Activated CD8-positive, alpha-beta memory T cell treated with anti-CD3 and anti-CD28 coated beads for 24 hours (primary cell): ENCODE measurements around the gene RAI1.

Source experiments
- DNase-seq: peaks from one replicate; pipeline ENCODE4 v3.0.0-alpha.2; 2020

The RAI1 gene

DNA sequence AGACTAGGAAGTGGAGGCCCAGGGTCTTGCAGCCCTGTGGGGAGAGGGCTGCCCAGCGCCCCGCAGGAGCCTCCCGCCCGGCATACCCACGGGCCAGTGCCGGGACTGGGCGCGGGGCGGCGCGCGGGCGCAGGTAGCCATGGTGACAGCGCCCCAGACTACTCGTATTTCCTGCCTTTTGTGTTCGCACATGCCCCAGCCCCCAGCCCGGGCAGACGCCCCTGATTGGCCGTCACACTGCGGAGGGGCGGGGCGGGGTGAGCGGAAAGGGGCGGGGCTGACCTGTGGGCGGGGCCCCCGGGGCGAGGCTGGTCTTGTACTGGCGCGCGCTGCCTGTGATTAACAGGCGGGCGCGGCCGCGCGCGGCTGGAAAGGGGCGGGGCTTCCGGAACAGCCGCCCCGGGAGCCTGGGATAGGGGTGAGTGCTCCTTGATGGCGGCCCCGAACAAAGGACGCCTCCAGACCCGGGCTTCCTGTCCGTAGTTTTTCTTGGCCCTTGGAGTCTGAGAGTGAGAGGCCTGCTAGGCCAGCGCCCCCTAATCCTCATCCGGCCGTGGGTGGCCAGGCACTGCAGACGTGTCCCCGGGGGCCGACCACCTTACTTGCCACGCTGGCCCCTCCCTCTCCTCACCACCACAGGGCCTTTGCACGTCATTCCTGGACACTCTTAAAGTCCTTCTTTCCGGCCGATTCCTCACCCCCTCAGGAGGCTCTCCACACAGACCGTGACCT is 71.0 kb downstream of the RAI1 start:
- DNase-seq: peak; percentile 98

DNA sequence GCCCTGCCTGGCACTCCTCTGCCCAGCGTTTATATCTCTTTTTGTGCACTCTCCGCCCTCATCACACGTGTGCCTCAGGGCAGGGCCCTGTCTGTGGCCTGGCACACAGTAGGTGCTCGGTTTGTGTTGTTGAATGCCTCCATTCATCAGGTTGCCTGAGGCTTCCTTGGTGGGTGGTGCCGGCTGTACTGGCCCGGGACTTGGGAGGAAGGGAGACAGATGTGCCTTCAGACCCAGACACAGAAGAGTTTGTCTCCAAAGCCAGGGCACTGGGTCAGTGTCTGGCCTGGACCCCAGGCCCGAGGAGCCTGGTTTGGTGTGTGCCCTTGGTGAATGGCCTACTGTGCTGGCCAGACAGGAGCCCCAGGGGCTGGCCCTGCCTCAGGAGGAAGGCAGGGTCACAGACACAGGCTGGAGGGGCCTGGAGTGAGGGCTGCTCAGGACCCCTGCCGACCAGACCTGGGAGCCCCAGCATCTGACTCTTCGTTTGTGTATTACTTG is 71.6 kb downstream of the RAI1 start:
- DNase-seq: no peak

DNA sequence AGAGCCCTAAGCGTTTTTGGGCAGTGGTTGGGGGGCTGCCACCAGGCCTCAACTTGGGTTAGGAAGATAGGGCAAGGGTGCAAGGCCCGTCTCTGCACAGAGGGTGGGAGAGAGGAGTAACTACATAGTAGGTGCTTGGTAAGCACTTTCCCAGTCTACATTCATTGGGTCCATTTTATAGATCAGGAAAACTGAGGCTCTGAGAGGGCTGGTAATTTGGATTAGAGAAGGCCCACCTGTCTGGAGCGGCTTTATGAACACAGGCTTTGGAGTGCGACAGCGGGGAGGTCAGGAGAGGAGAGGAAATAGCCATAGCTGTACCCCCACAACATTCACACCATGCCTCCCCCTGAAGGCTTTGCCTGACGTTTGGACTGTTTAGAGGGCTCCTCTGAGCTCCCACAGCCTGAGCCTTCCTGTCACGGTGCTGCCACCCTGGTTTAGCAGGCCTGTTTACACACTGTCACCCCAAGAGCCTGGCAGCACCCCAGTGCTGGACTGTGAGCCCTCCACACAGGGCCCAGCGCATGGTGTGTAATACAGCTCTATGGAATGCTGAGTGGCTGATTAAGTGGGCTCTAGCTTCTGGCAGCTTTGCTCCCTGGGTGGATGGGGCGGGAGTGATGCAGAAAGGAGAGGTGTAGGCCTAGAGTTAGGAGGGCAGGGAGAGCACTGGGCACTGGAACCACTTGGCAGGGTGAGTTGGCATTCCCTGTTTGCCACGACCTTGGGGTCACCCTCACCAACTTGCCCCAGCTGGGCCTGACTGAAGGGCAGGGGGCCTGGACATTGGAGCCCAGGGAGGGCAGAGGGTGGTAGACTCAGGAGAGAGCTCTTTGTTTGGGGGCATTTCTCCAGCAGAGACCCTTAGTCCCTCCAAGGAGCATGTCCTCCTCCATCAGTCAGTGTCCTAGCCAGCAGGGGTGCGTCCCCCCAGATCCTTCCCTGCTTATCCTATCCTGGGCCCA is 73.7 kb downstream of the RAI1 start:
- no peak for DNase-seq

DNA sequence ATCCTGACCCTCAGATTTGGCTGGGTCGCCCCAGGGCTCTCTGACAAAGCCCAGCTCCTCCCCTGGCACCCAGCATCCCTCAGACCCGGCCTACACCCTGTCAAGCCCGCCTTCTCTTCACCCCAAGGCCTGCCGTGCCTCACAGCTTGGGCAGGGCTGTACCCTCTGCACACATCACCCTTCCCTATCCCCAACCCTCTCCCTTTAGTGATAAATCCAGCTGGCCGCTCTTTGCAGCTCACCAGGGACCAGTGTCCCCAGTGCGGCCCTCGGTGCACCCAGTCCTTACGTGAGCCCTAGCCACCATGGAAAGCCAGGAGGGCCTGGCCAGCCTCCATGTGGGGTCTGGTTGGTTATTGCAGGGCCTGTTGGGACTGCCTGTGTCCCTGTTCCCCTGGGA is 74.5 kb downstream of the RAI1 start:
- DNase-seq: no peak

DNA sequence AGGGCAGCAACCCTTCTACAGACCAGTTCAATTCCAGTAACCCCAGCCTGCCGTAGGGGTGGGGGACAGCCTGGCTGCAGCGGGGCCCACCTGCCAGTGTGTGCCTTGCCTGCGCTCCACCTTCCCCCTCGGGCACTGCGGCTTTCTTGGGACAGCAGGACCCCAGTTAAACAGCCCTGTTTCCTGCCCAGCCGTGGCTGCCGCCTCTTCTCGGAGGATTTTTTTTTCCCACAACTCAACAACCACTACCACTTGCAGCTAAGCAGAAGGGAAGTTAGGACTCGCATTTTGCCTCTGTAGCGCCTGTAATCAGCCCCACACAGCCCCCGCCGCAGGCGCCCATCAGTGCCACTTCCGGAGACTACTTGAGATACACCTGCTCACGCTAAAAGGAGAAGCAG is 76.1 kb downstream of the RAI1 start:
- no peak for DNase-seq

DNA sequence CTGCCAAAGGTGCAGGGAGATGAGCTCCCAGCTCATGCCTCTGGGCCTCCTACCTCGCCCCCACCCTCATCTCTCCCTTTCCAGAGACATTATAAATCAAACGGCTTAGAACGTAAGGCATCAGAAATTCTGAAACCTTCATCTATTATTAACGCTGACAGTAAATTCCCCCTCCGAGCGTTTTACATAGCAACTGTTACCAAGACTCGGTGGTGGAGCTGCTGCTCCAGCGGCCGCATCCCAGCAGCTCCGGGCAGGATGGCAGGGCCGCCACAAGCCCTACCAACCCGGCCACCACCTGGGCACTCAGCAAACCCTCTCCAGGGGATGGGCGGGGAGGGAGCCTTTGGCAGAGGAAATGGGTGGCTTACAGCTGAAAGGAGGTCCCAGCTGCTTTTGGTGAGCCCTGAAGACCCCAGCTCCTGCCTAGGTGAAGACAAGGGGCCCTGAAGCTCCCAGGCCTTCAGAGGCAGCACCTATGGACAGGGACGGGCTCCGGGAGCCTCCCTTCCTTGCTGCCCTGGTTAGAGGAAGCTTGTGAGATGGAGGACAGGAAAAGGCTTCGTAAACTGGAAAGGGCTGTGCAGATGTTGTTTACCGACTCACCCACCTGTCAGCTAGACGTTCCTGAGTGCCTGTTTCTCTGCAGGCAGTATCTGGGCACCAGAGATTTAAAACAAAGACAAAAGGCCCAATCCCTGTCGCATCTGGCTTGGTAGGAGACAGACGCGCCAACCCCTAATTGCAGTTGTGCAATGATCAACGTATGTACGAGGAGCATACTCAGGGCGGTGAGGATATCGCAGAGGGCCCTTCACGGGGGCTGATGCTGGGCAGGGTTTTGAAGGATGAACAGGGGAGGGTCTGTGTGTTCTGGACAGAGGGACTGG is 76.9 kb downstream of the RAI1 start:
- DNase-seq: no peak

DNA sequence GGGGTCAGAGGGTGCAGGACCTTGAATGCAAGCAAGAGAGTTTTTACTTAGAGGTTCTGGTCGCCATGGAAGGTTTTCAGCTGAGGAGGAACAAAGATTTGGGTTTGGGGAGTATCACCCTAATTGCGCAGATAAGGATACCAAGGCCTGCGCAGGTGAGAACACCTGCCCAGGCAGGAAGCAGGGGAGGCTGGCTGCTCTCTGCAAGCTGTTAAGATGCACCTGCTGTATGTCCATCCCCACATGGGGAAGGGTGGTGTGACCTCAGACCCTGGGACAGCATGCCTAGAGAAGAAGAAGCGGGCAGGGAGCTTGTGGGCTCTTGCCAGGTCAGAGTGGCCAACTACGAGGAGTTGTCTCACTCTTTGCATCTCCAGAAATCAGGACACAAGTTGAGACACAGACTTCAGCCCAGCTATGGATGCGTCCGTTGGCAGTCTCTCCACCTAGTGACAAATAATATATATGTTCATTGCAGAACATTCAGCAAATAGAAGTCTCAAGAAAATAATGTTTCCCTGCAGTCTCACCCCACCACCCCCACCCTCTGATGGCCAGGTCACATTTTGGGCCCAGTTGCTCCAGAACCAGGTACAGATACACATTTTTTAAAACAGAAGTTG is 77.8 kb downstream of the RAI1 start:
- no peak for DNase-seq

DNA sequence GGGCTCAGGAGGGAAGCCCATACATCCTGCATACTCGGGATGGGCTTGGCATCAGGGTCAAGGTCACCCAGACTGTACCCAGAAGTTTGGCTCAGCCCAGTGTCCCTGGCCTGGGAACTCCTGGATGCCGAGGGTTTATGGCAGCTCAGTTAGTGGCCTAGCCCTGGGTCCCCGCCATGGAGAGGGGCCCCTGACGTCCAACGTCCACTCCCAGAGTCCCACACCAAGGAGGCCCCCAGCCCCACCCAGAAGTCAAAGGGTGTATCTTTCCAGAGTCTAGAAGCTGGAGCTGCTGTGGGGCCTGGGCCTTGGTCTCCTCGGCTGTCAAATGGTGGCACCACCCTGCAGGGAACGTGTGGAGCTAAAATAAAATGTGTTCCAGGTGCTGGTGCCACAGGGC is 79.1 kb downstream of the RAI1 start:
- DNase-seq: no peak

DNA sequence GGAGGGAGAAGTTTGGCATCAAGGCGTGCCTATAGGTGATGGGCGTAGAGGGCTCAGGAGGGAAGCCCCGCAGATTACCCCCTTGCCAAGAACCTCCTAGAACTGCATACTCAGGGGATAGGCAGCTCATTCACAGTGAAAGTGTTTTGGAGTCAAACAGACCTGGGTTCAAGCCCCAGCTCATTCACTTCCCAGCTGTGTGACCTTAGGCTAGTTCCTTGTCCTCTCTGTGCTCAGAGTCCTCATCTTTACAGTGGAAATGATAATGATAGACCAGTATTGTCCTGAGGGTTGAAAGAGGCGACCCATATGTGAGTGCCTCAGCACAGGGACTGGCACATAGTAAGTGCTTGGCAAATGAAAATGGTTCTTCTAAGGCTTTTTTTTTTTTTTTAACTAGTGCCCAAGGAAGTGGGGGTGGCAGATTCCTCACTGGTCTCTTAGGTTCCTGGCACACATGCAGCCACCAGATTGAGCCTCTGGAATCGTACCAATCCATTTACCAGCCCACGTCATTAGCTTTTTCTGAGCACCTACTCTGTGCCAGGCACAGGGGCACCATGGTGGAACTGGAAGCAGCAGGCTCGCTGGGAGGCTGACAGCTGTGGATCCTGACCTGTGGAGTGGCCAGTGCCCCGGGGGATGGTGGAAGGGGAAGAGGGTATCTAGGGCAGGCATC is 79.8 kb downstream of the RAI1 start:
- DNase-seq: no peak

DNA sequence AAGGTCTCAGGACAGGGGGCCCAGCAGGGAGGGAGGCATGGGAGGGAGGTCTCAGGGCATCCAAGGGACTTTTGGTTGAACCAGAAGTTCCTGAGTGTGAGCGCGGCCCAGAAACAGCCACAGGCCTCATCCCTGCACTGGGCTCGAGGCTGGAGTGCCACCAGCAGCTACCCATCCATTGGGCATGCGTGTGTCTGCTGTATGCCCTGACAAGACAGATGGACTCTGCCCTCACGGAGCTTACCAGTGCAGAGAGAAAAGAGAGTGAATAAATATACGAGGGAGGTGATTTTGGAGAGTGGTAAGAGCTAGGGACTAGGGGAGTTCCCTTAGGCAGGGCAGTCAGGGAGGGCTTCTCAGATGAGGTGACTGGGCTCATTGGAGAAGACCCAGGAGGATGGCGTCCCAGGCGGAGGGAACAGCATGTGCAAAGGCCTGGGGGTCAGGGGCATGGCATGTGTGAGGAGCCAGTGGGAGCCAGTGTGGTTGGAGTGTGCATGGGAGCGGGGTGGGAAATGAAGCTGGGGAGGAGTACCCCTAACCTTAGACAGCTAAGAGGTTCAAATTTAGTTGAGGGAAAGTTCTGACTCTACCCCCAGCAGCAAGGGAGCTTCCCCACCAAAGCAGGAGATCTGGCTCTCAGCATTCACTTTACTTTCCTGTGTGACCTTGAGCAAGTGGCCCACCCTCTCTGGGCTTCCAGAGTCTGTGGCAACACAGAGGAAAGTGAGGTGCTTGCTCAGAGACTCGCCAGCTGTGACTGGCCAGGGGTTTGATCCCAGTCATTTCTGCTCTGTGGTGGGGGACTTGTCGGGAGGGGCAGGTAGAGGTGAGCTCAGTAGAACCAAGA is 80.9 kb downstream of the RAI1 start:
- no peak for DNase-seq

DNA sequence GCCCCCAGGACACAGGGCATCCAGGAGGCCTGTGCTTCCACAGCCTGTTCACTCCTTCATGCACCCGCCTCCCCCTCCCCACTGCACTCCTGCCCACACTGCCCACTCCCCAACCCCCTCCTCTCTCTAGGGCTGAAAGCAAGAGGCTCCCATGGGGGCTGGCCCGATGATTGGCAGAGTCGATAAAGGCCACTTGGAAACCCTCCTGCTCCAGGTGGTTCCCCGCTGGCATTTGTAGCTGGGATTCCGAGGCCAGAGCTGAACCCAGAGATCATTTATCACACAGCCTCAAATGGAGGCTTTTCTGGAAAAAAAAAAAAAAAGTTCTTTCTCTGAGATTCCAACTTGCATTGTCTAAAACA is 81.5 kb downstream of the RAI1 start:
- DNase-seq: no peak

DNA sequence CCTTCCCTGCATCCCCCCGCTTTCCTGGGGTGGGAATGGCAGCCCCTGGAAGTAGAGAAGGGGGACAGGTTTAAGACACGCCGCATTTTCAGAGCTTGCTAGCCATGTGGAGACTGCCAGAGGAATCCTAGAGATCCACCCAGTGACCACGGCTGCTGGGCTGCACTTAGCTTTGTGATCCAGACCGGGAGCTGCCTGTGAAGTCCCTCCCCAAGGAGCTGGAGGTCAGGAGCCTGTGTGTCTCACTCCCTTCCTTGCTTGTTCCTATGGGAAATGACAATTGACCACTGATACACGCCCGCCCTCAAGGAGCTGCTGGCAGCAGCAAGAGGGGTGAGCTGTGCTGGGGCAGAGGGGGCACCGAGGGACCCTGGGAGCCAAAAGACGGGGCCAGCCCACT is 81.9 kb downstream of the RAI1 start:
- no peak for DNase-seq

DNA sequence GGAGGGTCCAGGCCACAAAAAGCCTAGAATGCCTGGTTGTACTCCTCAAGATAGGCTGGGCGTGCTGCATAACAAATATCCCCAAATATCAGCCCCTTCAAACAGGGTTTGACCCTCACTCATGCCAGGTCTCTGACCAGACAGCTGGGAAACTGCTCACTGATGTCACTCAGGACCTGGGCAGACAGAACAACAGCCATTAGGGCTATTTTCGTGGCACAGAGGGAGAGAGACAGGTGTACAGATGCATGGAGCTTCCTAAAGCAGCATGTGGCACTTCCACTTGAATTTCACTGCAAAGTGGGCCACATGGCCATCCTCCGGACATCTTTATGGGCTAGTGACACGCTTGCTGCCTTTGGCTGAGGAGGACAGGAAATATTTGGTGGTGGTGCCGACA is 82.5 kb downstream of the RAI1 start:
- DNase-seq: no peak

DNA sequence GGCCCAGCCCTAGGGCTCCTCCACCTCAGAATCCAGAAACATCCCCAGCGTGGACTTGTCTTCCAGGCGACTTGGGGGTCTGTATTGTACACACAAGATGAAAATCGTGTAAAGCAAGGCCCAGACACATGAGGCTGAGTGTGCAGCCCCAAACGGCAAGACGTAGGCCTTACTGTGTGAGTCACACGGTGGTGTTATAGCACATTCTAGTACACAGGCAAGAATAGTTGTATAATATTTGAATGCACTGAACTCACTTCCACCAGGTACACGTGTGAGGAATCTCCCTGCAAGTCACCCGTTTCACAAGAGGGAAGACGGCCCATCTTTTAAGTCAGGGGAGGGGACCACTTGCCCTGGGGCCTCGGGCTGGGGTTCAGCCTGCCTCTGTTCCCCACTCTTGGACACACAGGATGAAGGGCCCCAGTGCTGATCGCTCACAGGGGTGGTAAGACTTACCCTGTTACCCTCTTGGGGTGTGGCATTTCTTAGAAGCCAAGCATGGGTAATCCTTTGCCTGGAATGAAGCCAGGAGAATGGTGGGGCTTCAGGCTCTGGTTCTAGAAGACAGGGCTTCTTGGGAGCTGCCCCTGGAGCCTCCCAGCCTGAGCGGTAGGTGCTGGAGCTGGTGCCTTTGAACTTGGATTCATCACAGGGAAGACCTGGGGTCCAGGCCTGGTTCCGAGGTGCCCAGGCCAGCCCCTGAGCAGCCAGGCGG is 84.3 kb downstream of the RAI1 start:
- no peak for DNase-seq

DNA sequence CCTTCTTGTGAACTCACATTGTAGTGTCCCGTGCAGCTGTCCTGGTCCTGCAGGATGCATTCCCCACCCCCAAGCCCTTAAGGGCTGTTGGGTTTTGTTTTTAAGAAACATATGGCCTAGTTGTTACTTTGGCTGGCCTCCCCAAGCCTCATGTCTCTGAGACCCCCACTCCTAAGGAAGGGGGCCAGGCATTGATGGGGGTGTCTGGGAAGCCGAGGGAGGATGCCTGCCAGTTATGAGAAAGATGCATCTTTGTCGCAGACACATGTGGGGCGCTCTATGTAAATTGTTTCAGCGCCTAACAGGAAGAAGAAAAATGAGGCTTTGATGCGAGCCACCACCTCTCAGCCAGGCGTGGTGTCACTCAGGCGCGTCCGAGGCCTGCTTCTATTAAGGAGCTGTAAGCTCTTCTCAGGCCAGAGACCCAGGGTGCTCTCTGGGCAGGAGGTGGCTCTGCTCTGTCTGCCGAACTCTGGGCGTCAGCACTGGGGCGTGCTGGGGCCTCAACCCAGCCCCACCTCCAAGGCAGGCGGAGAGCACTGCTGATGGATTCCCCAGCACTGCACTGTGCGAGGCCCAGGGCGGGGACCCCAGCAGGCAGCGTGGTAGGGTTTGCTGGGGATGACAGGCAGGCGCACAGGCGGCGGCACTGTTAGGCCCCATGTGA is 85.0 kb downstream of the RAI1 start:
- DNase-seq: no peak

DNA sequence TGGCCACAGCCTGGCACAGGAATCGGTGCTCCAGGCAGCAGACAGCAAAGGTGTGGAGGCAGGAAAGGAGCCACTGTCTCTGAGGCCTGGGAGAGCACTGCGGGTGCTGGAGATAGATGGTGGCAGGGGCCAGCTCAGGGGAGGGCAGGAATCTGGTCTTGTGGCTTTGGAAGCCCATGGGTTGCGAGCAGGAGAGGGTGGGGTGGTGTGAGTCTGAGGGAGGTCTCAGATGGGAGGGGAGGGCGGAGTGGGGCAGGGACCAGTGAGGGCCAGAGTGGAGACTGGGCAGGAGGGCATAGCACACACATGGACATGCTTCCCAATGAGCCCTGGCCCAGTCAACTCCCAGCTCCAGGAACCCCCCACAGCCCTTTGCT is 85.5 kb downstream of the RAI1 start:
- no peak for DNase-seq

DNA sequence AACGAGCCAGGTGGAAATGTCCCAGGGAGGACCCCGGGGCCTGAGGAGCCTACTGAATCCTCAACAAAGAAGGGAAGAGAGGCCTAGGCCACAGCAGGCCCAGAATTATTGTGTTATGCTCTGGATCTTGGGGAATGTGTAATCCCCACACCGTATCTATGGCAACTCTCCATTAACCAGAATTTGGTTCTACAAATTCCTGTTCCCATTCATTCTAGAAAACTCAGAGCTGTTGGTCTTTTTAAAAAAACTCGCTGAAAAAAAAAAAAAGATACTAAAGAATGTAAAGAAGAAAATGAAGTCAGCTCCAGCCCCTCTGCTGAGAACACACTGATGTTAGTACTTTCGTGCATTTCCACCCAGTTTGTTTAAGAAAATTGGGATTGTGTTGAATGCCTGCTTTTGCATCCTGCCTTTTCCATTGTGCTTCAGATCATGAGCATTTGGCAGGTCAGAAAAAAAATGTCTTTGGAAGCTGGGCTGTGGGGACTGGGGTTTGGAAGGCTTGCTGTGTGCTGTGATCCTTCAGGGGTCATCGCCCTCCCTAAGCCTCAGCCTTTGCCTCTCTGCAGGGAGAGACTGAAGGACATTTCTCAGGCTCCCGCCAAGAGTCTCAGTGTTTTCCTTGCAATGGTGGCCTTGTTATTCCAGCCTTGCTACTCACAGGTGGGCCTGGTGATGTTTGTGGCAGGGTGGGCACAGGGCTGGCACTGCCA is 86.1 kb downstream of the RAI1 start:
- no peak for DNase-seq

DNA sequence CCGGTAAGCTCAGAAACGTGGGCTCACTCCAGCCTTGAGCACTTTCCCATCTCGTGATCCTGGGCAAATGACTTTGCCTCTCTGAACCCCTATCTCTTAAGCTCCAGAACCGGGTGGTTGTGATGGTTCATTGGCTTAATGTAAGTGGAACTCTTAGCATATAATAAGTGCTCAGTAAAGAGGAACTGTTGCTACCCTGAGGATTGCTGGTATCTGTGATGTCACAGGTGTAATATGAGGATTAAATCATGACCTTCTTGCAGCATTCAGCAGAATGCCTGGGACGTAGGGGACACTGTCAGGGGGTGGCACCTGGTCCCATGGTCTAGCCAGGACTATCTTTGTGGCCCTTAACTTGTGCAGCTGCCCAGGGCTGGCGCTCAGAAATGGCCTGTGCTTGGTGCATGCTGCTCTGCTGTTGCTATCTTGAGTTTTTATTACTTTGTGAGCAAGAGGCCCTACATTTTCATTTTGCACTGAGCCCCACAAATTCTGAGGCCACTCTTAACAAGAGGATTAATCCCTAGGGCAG is 86.7 kb downstream of the RAI1 start:
- DNase-seq: no peak
